GM23338 (cell line): ENCODE data around the gene RIPOR3. TPM values are rescaled to one million over a fixed set of nuclear protein-coding genes. Genes with fewer than 3 reads are reported as not detected.

ENCODE experiments used
- ATAC-seq: fragments of 200-7000 bp; cut with Tn5 transposase; 3 replicates; pipeline ENCODE4 v1.9.1; 2020
- DNase-seq: peaks from one replicate; pipeline ENCODE4 v3.0.0-alpha.2; 2015; ENCODE audit warnings: low spot score
- H2AFZ ChIP-seq: fragments of 200-600 bp; sonication (generic); 2 replicates; pipeline ENCODE4 v1.8.0; 2016; ENCODE audit warnings: antibody characterized with exemption, mild to moderate bottlenecking, moderate library complexity
- H3F3A ChIP-seq: fragments of 200-600 bp; sonication (generic); replicated peaks from 2 replicates; pipeline ENCODE4 v1.8.0; 2017; ENCODE audit warnings: antibody characterized with exemption, mixed run types, low read depth
- H3K27ac ChIP-seq: fragments of 200-600 bp; sonication (generic); 2 replicates; pipeline ENCODE4 v1.6.1; 2016; ENCODE audit warnings: low read depth
- H3K27me3 ChIP-seq: fragments of 200-600 bp; sonication (generic); 2 replicates; pipeline ENCODE4 v1.8.0; 2016; ENCODE audit warnings: mild to moderate bottlenecking, mixed run types, moderate library complexity; ENCODE audit not compliant: insufficient read depth
- H3K36me3 ChIP-seq: fragments of 200-600 bp; sonication (generic); 2 replicates; pipeline ENCODE4 v1.8.0; 2016; ENCODE audit warnings: mild to moderate bottlenecking; ENCODE audit not compliant: insufficient read depth
- H3K4me1 ChIP-seq: fragments of 200-600 bp; sonication (generic); 2 replicates; pipeline ENCODE4 v1.8.0; 2016; ENCODE audit warnings: mild to moderate bottlenecking, moderate library complexity; ENCODE audit not compliant: insufficient read depth
- H3K4me2 ChIP-seq: fragments of 200-600 bp; sonication (generic); 2 replicates; pipeline ENCODE4 v1.7.1; 2017; ENCODE audit warnings: mixed run types
- H3K4me3 ChIP-seq: fragments of 200-600 bp; sonication (generic); 2 replicates; pipeline ENCODE4 v1.6.1; 2016; ENCODE audit warnings: mixed run types
- H3K79me2 ChIP-seq: fragments of 200-600 bp; sonication (generic); replicated peaks from 2 replicates; pipeline ENCODE4 v1.8.0; 2017; ENCODE audit warnings: mild to moderate bottlenecking; ENCODE audit not compliant: insufficient read depth
- H3K9me2 ChIP-seq: fragments of 200-600 bp; sonication (generic); 2 replicates; pipeline ENCODE4 v1.8.0; 2017; ENCODE audit not compliant: insufficient read depth
- H4K20me1 ChIP-seq: fragments of 200-600 bp; sonication (generic); replicated peaks from 2 replicates; pipeline ENCODE4 v1.8.0; 2017; ENCODE audit warnings: mild to moderate bottlenecking; ENCODE audit not compliant: insufficient read depth
- H3K27ac Mint-ChIP-seq: 2 replicates; pipeline ENCODE4 v1.8.0; 2020; ENCODE audit warnings: inconsistent platforms, mild to moderate bottlenecking, moderate library complexity, mixed read lengths
- H3K27me3 Mint-ChIP-seq: 3 replicates; pipeline ENCODE4 v1.8.0; 2022; ENCODE audit warnings: low read depth, mild to moderate bottlenecking, moderate library complexity, mixed read lengths, inconsistent platforms; ENCODE audit not compliant: insufficient read depth, poor library complexity
- H3K36me3 Mint-ChIP-seq: 3 replicates; pipeline ENCODE4 v1.8.0; 2021; ENCODE audit warnings: low read depth, mild to moderate bottlenecking, inconsistent platforms, moderate library complexity, mixed read lengths
- H3K4me1 Mint-ChIP-seq: 3 replicates; pipeline ENCODE4 v1.8.0; 2020; ENCODE audit warnings: mild to moderate bottlenecking, inconsistent platforms, mixed read lengths
- H3K4me3 Mint-ChIP-seq: 3 replicates; pipeline ENCODE4 v1.8.0; 2021; ENCODE audit warnings: moderate library complexity, mild to moderate bottlenecking, inconsistent platforms, mixed read lengths
- H3K9me3 Mint-ChIP-seq: 3 replicates; pipeline ENCODE4 v1.8.0; 2020; ENCODE audit warnings: moderate library complexity, mild to moderate bottlenecking, inconsistent platforms, mixed read lengths
- CREB1 ChIP-seq: fragments of 250-450 bp; sonication (Bioruptor Pico); IDR thresholded peaks from 2 replicates; pipeline ENCODE4 v1.5.0; 2020; ENCODE audit warnings: low read depth, mild to moderate bottlenecking, moderate library complexity
- EZH2 ChIP-seq: fragments of 200-600 bp; sonication (generic); IDR thresholded peaks from one replicate; pipeline ENCODE4 v1.8.0; 2017; ENCODE audit warnings: antibody characterized with exemption, mild to moderate bottlenecking, low read depth; ENCODE audit not compliant: unreplicated experiment
- EZH2phosphoT487 ChIP-seq: fragments of 200-600 bp; sonication (generic); IDR thresholded peaks from one replicate; pipeline ENCODE4 v1.8.1; 2018; ENCODE audit warnings: antibody characterized with exemption; ENCODE audit not compliant: unreplicated experiment
- JUNB ChIP-seq: IDR thresholded peaks from one replicate; pipeline ENCODE4 v1.6.1; 2016; ENCODE audit warnings: antibody characterized with exemption; ENCODE audit not compliant: unreplicated experiment
- NANOG ChIP-seq: IDR thresholded peaks from 2 replicates; pipeline ENCODE4 v1.6.1; 2016; ENCODE audit warnings: antibody characterized with exemption, borderline replicate concordance
- POLR2AphosphoS5 ChIP-seq: IDR thresholded peaks from 2 replicates; pipeline ENCODE4 v1.6.1; 2016; ENCODE audit warnings: antibody characterized with exemption, low read depth
- STAT1 ChIP-seq: IDR thresholded peaks from one replicate; pipeline ENCODE4 v1.6.1; 2016; ENCODE audit warnings: antibody characterized with exemption; ENCODE audit not compliant: unreplicated experiment
- ZNF114 ChIP-seq: fragments of 250-450 bp; sonication (Bioruptor Pico); IDR thresholded peaks from 2 replicates; pipeline ENCODE4 v1.5.0; 2020; ENCODE audit warnings: mild to moderate bottlenecking, moderate library complexity
- ZNF331 ChIP-seq: fragments of 250-450 bp; sonication (Bioruptor Pico); IDR thresholded peaks from 2 replicates; pipeline ENCODE4 v1.5.0; 2020; ENCODE audit warnings: low read depth, mild to moderate bottlenecking, moderate library complexity
- polyA plus RNA-seq: library from polyadenylated mRNA; unstranded; fragments of >200 nt; fragmentation: Nextera tagmentation; extraction: Ambion mirVana; gene quantifications from 2 replicates; pipeline ENCODE4 v1.2.1, GENCODE V29; 2016
- total RNA-seq: library from RNA; depleted of rRNA; stranded (reverse); fragments of >200 nt; shearing (Covaris generic); gene quantifications from 2 replicates; pipeline ENCODE4 v1.2.3, GENCODE V29; 2014
- TF ChIP-seq, protein P1 (sequence below): IDR thresholded peaks from 2 replicates; pipeline ENCODE4 v1.6.1; 2016; ENCODE audit warnings: antibody characterized with exemption
- TF ChIP-seq, protein P2 (sequence below): IDR thresholded peaks from one replicate; pipeline ENCODE4 v1.6.1; 2018; ENCODE audit warnings: antibody characterized with exemption; ENCODE audit not compliant: unreplicated experiment

Gene RIPOR3
- total and polyA plus RNA-seq, 2 experiments from 2014 or later: 4.9 to 6.3 TPM

DNA sequence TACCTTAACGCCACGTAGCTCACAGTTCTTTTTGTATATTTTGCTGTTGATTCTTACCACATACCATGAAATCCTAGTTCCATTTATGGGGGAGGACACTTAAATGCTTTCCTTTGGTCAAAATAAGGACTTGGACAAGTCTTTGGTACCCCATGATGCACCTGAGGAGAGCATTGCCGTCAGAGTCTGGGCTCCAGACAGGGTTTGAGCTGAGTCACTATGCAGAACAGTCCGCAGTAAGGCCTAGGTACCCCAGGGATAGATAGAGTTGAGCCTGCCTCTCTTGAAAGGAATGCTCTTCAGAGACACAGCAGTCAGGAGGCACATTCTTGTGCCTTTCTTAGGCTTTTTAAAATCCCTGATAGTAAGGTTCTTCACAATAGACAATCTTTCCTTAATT, 46.0 kb upstream of the RIPOR3 start (continued):
- TF ChIP-seq, protein P1, sequence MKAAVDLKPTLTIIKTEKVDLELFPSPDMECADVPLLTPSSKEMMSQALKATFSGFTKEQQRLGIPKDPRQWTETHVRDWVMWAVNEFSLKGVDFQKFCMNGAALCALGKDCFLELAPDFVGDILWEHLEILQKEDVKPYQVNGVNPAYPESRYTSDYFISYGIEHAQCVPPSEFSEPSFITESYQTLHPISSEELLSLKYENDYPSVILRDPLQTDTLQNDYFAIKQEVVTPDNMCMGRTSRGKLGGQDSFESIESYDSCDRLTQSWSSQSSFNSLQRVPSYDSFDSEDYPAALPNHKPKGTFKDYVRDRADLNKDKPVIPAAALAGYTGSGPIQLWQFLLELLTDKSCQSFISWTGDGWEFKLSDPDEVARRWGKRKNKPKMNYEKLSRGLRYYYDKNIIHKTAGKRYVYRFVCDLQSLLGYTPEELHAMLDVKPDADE: no peak
- no peak for TF ChIP-seq EZH2
- no peak for TF ChIP-seq CREB1 (CRISPR knock-in tag)
- no peak for TF ChIP-seq STAT1
- TF ChIP-seq JUNB: no peak
- TF ChIP-seq, protein P2, sequence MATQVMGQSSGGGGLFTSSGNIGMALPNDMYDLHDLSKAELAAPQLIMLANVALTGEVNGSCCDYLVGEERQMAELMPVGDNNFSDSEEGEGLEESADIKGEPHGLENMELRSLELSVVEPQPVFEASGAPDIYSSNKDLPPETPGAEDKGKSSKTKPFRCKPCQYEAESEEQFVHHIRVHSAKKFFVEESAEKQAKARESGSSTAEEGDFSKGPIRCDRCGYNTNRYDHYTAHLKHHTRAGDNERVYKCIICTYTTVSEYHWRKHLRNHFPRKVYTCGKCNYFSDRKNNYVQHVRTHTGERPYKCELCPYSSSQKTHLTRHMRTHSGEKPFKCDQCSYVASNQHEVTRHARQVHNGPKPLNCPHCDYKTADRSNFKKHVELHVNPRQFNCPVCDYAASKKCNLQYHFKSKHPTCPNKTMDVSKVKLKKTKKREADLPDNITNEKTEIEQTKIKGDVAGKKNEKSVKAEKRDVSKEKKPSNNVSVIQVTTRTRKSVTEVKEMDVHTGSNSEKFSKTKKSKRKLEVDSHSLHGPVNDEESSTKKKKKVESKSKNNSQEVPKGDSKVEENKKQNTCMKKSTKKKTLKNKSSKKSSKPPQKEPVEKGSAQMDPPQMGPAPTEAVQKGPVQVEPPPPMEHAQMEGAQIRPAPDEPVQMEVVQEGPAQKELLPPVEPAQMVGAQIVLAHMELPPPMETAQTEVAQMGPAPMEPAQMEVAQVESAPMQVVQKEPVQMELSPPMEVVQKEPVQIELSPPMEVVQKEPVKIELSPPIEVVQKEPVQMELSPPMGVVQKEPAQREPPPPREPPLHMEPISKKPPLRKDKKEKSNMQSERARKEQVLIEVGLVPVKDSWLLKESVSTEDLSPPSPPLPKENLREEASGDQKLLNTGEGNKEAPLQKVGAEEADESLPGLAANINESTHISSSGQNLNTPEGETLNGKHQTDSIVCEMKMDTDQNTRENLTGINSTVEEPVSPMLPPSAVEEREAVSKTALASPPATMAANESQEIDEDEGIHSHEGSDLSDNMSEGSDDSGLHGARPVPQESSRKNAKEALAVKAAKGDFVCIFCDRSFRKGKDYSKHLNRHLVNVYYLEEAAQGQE: no peak

- no peak for DNase-seq
- no peak for ATAC-seq
- H3K27me3 Mint-ChIP-seq: peaks cover 6% of the 10 kb centered on the region
- H3K4me3 Mint-ChIP-seq: no peak overlapping the region
- Histone ChIP-seq H2AFZ (no peak overlapping the region), H3K4me1 (peaks cover 30% of the 10 kb centered on the region), H4K20me1 (peaks cover 10% of the 10 kb centered on the region), H3K27ac (peak overlapping the region; percentile 30; the same call in 1 of the 2 replicates), H3K27me3 (no peaks in the 10 kb centered on the region), H3K4me2 (no peak overlapping the region), H3K79me2 (peaks cover 91% of the 10 kb centered on the region), H3F3A (no peaks in the 10 kb centered on the region), H3K36me3 (peaks cover 3% of the 10 kb centered on the region), H3K4me3 (no peak overlapping the region), H3K9me2 (no peaks in the 10 kb centered on the region)
- peaks cover 20% of the 10 kb centered on the region for H3K36me3 Mint-ChIP-seq
- H3K4me1 Mint-ChIP-seq: peaks cover 37% of the 10 kb centered on the region
- H3K9me3 Mint-ChIP-seq: no peaks in the 10 kb centered on the region
- peak overlapping the region; percentile 51; the same call in 1 of the 2 replicates for H3K27ac Mint-ChIP-seq
- TF ChIP-seq ZNF331 (CRISPR knock-in tag) (no peak), EZH2 (no peak), NANOG (no peak), ZNF114 (no peak), CREB1 (CRISPR knock-in tag) (no peak), EZH2phosphoT487 (no peak), POLR2AphosphoS5 (no peak), STAT1 (no peak), JUNB (no peak)
- TF ChIP-seq, protein P1: no peak
- TF ChIP-seq, protein P2: no peak
Measured at GRCh38 chr20:50735813-50736212, 44.5 kb upstream of the RIPOR3 start.
